PFSK-1 (cell line): Measurements from ENCODE around the gene ANGPT4.

ENCODE experiments used
- FOXP2 ChIP-seq: optimal IDR thresholded peaks from 2 replicates; pipeline ENCODE3; 2011; ENCODE audit warnings: borderline replicate concordance, control low read depth, inconsistent platforms; ENCODE audit not compliant: insufficient read depth; ENCODE audit errors: extremely low read length, extremely low read depth
- POLR2AphosphoS5 ChIP-seq: IDR thresholded peaks from 2 replicates; pipeline ENCODE4 v1.6.1; 2012; ENCODE audit warnings: low read depth, mild to moderate bottlenecking, control low read depth, low read length, moderate library complexity
- SIN3A ChIP-seq: IDR thresholded peaks from 2 replicates; pipeline ENCODE4 v1.6.1; 2012; ENCODE audit warnings: mild to moderate bottlenecking, low read length, moderate library complexity, borderline replicate concordance; ENCODE audit not compliant: insufficient read depth
- TAF1 ChIP-seq: IDR thresholded peaks from 2 replicates; pipeline ENCODE4 v1.6.1; 2012; ENCODE audit warnings: low read length, control low read depth, borderline replicate concordance; ENCODE audit not compliant: insufficient read depth

- TF ChIP-seq POLR2AphosphoS5, result no peak
- TF ChIP-seq SIN3A, result no peak
- TF ChIP-seq FOXP2, result no peak
- TF ChIP-seq TAF1, result no peak
Measured at GRCh38 chr20:825710-826421, 90.3 kb downstream of the ANGPT4 start.
